GM18517 (cell line): ENCODE data around the gene NAXD.
A peak's percentile ranks its signal among the peaks of the same experiment; 100 is the strongest.
"Not testable (repeated sequence)": the region's sequence is repeated elsewhere in the genome, so short reads cannot be mapped to it uniquely, and the experiment has no call there.

Experiments
- ATAC-seq: cut with Tn5 transposase; IDR thresholded peaks from one replicate; pipeline ENCODE4 v1.9.1; 2021; ENCODE audit warnings: mild to moderate bottlenecking, moderate library complexity; ENCODE audit not compliant: unreplicated experiment

NAXD gene

DNA sequence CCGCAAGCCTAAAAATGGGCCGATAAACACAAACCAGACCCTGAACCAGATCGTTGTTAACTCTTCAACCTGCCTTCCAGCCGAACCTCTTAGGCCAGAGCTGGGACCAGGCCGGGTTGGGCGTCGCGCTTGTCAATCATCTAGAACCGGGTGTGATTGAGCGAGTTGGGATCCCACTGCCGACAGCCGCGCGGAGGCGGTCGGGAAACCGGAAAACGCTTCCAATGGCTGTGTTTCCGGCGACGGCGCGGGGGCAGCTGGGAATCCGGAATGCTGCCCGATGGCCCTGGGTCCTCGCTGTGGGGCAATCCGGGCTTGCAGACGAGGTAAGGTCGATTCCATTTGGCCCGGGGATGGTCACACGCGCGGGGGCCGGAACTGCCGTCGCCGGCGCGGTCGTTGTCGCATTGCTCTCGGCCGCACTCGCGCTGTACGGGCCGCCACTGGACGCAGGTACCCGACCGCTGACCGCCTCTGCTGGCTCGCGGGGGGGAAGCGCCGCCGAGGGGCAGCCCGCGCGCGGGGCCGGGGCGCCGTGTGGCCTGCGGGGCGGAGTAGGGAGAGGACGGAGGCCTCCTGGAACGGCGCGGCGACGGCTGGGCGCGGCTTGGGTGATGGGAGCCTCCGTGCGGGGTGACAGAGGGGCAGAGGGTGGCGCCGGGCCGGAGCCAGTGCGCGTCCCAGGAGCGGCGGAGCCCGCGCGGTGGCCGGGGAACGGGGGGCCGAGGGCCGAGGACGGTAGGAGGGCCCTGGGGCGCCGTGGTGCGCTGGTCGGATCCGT lies at the start of gene NAXD:
Gene NAXD (plus strand): TSS at position 224 of the 781 bp plus-strand sequence. CDS start 57 bp downstream, at position 281.
- ATAC-seq: peak; percentile 70

DNA sequence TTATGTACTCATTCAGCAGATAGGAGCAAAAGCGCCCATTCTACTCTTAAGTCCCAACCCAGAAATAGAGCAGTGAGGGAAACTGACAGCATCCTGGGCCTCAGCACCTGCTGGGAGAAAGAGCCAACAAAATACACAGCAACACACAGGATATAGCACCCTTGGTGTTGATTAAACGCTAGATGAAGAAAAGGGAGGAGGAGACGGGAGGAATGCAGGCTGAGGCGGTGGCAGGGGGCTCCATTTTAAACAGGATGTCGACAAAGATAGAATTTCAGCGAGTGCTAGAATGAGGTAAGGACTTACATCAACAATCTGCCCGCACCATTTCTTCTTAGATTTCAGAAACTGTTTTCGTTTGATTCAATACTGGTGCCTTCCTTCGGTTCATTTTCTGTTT lies 49.2 kb upstream of the NAXD start:
- ATAC-seq: no peak

DNA sequence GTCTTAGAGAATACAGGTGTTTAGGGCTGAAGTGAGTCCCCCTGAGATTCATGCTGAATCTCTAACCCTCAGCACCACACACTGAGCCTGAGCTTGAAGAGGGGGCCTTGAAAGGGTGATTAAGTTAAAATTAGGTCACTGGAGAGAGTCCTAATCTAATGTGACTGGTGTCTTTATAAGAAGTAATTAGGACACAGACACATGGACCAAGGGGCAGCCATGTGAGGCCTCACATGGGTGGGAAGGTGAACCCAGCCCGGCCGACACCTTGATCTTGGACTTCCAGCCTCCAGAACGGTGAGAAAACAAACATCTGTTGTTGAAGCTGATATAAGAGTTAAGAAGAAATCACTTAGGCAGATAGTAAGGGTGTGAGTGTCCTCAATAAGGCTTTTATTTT lies 46.7 kb upstream of the NAXD start:
- no peak for ATAC-seq

DNA sequence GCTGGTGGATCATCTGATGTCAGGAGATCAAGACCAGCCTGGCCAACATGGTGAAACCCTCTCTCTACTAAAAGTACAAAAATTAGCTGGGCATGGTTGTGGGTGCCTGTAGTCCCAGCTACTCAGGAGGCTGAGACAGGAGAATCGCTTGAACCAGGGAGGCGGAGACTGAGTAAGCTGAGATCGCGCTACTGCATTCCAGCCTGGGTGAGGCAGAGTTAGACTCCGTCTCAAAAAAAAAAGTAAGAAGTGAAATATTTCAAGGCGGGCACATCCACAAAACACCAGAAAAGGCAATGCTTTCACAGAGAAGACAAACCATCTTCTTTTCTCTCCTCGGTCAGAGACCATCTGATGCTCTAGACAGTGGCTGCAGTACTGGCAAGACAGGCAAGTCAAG lies 45.4 kb upstream of the NAXD start:
- ATAC-seq: not testable (repeated sequence)

DNA sequence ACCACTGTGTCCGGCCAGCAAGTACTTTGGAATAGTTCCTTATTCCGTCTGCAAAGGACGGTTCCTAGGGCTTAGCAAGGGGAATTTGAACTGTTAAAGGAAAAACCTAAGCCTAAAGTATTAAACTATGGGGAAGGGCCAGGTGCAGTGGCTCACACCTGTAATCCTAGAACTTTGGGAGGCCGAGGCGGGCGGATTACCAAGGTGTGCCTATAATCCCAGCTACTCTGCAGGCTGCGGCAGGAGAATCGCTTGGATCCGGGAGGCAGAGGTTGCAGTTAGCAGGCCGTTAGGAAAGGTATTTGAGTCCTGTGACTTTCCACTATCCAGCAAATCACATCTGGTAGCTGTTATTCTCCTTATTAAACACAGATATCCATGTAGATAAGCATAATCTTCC lies 44.5 kb upstream of the NAXD start:
- ATAC-seq: no peak

DNA sequence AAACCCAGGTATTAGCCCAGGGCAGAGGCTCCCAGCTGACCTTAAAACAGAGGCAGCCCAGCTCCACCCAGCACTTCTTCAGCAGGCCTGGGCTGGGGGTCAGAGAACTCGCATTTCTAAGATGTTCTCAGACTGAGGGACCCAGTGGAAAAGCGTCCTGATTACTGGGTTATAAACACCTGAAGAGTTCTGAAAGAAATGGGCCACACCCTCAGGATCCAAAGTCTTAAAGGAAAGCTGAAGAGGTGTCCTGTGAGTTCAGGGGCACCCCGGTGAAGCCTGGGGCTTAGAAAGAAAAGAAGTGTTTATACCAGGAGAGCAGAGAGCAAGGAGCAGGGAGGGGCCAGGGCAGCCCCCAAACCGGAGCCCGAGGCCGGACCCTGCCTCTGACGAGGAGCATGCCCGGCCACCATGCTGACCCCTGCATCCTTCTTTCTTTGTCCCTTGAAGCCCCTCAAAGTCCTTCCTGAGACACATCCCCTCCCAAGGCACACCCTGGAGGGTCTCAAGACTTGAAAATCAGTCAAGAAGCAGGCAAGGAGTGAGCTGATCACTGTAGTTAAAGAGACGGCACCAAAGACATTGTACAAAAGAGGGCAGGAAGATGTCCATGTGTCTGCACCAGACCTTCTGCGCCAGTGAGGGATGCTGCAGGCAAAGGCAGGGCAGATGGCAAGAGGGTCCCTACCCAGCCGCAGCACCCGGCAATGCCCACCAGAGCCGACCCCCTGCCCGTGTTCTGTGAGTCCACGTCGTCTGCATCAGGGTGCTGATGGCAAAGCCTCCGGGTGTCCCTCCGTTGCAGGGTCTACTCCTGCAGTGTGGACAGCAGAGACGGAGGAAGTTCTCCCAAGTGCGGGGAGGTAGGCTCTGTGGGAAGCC lies 43.2 kb upstream of the NAXD start:
- ATAC-seq: no peak

DNA sequence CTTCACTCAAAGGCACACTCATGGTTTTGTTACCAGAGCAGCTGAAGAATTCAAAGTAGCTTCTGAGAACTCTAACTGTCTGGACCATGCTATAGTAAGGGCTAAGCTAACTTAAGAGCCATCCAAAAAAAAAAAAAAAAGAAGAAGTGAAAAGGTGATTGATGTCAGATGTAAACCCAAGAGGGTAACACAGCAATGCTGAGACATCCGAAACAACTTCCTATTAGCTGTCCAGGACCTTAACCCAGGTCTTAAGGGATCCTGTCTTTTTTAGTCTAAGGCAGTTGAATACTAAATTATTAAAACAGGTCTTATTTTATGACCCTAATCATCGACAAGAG lies 42.6 kb upstream of the NAXD start:
- no peak for ATAC-seq

DNA sequence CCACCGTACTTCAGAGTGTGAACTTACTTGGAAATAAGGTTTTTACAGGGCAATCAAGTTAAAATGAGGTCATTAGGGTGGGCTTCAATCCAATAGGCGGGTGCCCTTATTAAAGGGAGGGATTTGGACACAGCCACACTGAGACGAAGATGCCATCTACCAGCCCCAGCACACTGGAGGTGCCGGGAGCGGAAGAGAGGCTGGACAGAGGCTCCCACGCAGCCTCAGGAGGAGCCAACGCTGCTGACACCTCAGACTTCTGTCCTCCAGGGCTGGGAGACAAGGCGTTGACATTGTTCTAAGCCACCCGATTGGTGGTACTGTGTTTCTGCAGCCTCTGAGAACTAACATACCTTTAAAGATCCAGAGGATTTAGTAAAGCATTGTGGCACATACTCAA lies 41.2 kb upstream of the NAXD start:
- ATAC-seq: no peak

DNA sequence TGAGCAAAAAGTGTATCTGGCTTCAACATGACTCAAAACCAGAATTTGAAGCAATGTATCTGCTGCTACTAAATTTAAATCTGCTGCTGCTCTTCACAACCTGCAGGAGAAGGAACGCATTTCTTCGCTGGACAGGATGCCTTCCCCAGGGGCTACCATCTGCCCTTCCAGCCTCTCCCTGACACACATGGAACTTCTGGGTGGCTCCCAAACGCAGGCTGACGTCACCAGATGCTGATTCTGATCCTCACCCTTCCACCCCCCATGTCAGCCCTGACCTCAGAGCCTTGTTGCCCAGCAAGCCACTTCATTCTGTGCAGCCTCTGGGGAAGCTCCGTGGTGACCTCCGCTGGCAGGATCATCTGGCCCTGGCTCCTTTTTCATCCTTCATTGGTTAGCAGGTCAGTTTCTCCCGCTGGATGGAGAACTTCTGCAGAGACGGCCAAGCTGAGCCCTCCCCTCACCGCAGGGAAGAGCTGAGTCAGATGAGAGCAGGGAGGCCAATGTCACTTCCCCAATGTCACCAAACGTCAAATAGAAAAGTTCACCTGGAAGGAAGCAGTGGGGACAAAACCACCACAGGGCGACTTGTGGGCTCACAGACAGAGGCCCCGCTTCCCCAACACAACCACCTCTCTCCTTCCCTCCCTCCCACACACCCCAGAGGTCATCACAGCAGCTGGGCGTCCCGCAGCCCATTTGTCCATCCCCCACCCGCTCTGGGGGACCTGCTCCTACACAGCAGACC lies 39.8 kb upstream of the NAXD start:
- peak; percentile 82 for ATAC-seq

DNA sequence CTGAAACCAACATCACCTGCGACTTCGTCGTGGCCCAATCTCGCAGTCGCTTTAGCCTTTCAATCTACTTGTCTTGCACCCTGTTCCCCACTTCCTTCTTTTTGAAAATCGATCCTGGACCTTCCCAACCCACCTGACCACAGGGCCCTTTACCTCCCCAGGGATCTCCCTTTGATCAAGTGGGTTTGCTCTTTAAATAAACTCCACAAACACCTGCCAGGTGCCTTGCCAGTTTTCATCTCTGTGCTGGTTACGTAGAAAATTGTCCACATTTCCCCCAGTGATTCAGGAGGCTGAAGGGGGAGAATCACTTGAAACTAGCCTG lies 39.3 kb upstream of the NAXD start:
- no peak for ATAC-seq

DNA sequence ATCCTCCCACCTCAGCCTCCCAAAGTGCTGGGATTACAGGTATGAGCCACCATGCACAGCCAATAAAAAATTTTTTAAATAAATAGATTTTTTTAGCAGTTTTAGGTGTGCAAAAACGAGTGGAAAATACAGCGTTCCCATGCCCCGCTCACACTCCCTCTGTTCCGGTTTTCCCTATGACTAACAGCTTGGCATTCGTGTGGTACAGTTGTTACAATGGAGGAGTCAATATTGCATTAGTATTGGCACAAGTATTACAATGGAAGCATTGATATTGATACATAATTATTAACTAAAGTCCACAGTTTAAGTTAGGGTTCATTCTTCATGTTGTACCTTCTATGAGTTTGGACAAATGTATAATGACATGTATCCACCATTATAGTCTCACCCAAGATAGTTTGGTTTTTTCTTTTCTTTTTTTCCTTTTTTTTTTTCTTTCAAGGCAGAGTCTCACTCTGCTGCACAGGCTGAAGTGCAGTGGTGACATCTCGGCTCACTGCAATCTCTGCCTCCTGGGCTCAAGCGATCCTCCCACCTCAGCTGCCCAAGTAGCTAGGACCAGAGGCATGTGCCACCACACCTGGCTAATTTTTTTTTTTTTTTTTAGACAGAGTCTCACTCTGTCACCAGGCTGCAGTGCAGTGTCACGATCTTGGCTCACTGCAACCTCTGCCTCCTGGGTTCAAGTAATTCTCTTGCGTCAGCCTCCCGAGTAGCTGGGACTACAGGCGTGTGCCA lies 38.4 kb upstream of the NAXD start:
- no peak for ATAC-seq

DNA sequence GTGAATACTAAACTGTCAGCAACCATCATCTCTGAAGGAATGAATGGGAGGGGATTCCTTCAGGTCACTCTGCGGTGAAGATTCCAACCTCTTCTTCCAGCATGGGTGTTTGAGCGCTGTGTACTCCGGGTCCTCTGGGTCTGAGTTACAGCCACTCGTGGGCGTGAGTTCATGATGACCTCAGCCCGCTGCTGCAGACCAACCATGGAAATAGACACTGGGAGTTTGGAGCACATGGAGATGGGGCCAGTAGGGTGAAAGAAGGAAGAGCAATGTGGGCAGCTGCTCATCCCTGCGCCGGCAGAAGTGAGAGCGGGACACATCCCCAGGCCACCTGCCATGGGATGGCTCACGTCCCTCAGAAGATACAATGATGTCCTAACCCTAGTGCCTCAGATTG lies 37.0 kb upstream of the NAXD start:
- no peak for ATAC-seq

DNA sequence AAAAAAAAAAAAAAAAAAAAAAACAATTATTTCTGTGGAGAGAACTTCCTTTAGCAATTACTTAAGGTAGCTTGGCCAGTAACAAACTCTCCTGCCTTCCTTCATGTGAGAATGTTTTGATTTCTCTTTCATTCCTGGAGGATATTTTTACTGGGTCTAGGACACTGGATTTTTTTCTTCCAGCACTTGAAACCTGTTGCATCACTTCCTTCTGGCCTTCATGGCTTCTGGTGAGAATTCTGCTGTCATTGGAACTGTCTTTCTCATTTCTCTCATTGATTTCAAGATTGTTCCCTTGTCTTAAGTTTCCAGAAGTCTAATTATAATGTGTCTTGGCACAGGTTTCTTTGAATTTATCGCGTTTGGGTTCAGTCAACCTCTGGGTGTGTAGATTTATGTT lies 34.5 kb upstream of the NAXD start:
- no peak for ATAC-seq

DNA sequence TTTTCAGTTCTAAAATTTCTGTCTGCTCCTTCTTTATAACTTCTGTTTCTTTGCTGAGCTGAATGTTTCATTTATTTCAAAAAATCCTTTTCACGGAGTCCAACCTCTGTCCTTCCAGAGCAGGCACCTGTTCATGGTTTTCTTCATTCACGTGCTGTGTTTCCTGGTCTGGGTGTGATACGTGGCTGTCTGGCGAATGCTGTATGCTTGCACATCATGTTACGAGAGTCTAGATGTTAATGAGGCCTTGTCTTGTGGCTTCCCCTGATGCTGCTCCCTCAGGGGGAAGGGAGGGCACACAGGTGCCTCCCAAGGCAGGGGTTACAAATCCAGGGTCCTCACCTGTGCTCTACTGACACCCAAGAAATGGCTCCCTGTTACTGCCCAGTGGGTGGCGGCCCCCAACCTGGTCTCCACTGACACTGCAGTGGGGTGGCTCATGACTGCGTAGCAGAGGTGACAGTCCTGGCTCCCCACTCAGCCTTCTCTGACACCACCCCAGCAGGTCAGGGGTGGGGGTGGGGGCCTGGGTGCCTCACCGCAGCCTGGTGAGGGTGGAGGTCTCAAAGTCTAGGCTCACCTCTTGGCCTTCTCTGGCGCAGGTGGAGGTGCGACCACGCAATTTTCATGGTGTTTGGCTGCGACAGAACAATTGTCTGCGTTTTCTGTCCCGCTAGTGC lies 33.7 kb upstream of the NAXD start:
- ATAC-seq: no peak

DNA sequence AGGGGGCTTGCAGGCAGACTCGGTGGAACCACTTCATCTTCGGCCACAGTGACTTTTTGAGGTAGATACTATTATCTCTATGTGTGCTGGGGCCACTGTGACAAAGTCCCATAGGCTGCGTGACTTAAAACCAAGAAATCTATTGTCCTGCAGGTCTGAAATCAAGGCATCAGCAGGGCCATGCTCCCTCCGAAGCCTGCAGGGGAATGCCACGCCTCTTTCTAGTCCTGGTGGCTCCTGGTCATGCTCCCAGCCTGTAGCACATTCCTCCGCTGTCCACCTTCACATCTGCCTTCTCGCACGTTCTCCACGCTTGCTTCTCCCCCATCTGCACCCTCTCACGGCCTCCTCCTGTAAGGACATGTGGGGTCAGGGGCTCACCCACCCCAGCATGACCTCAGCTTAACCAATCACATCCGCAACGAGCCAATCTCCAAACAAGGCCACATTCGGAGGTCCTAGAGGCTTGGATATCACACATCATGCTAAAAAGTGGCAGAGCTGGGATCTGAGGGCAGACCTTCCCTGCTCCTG lies 32.9 kb upstream of the NAXD start:
- no peak for ATAC-seq

DNA sequence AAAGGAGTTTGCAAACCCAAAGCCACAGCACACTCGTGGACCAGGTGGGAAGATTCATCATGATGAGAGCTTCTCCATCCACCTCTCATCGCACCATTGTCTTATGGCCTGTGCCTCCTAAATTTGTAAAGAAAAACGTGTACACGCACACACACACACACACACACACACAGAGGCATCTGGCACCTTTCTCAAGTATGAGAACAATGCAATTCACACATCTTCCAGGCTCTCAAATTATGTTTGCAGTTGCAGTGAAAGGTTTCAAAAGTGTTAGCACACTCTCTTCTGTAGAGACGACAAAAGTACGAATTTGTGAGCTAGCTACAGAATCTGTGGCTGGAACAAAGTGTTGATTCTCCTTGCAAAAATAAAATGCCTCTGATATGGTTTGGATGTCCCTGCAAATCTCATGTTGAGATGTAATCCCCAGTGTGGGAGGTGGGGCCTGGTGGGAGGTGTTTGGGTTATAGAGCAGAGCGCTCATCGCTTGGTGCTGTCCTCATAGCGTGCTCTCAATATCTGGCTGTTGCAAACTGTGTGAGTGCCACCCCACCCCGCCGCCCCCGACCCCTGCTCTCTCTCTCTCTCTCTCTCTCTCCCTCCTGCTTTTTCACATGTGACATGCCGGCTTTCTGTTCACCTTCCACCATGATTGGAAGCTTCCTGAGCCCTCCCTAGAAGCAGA lies 32.0 kb upstream of the NAXD start:
- no peak for ATAC-seq

DNA sequence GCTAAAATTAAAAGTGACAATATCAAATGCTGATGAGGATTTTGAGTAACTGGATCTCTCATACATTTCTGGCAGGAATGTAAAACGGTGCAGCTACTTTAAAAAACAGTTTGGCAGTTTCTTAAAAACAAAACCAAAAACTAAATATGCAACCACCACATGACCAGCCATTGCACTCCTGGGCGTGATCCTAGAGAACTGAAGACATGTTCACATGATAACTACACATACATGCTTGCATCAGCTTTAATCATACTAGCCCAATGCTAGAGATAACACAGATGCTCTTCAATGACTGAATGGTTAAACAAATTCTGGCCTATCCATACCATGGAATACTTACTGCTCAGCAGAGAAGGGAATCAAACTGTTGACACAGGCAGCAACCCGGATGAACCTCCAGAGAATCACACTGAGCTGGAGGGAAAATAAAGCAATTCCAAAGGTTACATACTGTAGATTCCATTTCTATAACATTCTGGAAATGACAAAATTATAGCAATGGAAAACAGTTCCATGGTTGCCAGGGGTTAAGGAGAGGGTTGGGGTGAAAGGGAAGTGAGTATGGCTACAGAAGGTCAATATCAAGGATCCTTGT lies 25.5 kb upstream of the NAXD start:
- ATAC-seq: no peak

DNA sequence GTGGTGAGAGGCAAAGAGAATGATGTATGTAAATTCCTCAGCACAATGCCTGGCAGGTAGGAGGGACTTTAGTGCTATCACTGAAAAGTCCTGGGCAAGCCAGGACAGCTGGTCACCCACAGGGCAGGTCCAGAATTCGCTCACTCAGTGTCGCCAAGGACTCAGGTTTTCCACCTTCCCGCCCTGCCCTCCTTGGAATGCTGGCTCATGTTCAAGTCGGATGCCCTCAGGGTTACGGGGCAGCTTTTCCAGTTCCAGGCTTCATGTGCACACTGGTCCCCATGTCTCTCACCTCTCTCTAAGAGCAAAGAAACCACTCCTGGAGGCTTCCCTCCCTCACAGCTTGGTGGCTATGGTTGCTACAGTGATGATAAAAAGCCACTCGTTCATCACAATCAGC lies 24.8 kb upstream of the NAXD start:
- ATAC-seq: no peak

DNA sequence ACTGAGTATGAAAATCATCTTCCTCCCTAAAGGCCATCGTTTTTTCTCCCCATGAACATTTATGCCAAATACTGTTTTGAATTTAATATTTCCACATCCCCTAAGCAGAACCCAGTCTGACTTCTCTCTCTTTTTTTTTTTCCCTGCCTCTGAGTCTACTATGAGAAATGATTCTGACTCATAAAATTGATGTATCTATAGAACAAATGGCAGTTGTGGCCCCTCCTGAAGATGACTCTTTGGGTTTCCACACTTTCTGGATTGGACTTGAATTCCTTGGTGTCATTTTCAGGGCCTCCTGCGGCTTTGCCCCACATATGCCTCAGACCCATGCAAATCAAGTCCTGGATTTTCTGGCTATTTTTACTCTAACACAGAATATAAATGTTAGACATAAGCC lies 22.7 kb upstream of the NAXD start:
- ATAC-seq: no peak
